ENCODE measurements around the gene FBXW4.

DNA sequence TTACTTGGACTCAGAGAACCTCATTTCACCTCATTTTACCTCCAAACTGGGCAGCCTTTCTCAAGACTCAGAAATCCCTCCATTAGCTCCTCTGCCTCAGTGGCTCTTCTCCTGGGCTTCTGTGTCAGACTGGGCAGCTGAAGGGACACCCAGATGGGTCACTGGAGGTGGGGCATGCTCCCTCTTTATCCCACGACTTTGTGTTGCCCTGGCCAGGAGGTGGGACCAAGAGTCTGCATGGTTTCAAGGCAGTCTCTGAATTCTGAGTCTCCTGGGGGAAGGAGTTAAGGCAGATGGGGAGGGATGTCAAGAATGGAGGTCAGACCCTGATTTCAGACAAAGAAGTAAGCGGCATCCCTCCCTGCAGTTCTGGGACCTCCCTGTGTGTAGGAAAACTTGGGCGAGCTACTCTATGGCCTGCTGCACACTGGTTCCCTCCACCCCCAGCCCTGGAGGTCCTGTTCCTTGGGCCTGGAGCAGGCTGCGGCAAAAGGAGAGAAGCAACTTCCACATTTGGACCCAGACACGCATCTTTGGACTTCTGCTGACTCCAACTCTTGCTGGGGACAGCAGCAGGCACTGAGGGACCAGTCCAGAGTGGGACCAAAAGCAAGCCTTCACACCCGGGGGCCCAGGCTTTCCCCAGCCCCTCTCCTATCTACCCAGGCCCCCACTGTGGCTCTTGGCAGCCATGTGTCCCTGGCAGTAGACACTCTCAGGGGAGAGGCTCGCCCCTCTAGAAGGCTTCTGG lies 117.7 kb downstream of the FBXW4 start:
- TF ChIP-seq FOXM1 (IDR thresholded peaks at IDR 0.05; ENCODE audit: borderline replicate concordance, low read depth) (no peak), RAD21 (IDR thresholded peaks at IDR 0.05; ENCODE audit: low read depth) (no peak), TAF1 (IDR thresholded peaks at IDR 0.05; ENCODE audit: low read depth) (no peak), CREB1 (IDR thresholded peaks at IDR 0.05; ENCODE audit: low read depth) (no peak), EP300 (IDR thresholded peaks at IDR 0.05; ENCODE audit: borderline replicate concordance) (no peak), YY1 (IDR thresholded peaks at IDR 0.05; ENCODE audit: low read depth) (no peak), EGR1 (IDR thresholded peaks at IDR 0.05) (no peak), CEBPB (IDR thresholded peaks at IDR 0.05) (no peak), TCF12 (IDR thresholded peaks at IDR 0.05; ENCODE audit: low read depth) (no peak), NFIC (IDR thresholded peaks at IDR 0.05) (no peak), ZBTB7A (IDR thresholded peaks at IDR 0.05; ENCODE audit: low read depth) (no peak)
- TF ChIP-seq, protein P1, sequence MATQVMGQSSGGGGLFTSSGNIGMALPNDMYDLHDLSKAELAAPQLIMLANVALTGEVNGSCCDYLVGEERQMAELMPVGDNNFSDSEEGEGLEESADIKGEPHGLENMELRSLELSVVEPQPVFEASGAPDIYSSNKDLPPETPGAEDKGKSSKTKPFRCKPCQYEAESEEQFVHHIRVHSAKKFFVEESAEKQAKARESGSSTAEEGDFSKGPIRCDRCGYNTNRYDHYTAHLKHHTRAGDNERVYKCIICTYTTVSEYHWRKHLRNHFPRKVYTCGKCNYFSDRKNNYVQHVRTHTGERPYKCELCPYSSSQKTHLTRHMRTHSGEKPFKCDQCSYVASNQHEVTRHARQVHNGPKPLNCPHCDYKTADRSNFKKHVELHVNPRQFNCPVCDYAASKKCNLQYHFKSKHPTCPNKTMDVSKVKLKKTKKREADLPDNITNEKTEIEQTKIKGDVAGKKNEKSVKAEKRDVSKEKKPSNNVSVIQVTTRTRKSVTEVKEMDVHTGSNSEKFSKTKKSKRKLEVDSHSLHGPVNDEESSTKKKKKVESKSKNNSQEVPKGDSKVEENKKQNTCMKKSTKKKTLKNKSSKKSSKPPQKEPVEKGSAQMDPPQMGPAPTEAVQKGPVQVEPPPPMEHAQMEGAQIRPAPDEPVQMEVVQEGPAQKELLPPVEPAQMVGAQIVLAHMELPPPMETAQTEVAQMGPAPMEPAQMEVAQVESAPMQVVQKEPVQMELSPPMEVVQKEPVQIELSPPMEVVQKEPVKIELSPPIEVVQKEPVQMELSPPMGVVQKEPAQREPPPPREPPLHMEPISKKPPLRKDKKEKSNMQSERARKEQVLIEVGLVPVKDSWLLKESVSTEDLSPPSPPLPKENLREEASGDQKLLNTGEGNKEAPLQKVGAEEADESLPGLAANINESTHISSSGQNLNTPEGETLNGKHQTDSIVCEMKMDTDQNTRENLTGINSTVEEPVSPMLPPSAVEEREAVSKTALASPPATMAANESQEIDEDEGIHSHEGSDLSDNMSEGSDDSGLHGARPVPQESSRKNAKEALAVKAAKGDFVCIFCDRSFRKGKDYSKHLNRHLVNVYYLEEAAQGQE (IDR thresholded peaks at IDR 0.05; ENCODE audit: low read depth): no peak
- TF ChIP-seq, protein P2, sequence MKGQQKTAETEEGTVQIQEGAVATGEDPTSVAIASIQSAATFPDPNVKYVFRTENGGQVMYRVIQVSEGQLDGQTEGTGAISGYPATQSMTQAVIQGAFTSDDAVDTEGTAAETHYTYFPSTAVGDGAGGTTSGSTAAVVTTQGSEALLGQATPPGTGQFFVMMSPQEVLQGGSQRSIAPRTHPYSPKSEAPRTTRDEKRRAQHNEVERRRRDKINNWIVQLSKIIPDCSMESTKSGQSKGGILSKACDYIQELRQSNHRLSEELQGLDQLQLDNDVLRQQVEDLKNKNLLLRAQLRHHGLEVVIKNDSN (IDR thresholded peaks at IDR 0.05): no peak
- TF ChIP-seq, protein P3, sequence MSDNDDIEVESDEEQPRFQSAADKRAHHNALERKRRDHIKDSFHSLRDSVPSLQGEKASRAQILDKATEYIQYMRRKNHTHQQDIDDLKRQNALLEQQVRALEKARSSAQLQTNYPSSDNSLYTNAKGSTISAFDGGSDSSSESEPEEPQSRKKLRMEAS (IDR thresholded peaks at IDR 0.05): no peak
